B cell (primary cell): ENCODE data around the gene AZI2. TPM values are rescaled to one million over a fixed set of nuclear protein-coding genes. Genes with fewer than 3 reads are reported as not detected.

Source experiments
- ATAC-seq: fragments of 200-7000 bp; cut with Tn5 transposase; one replicate; pipeline ENCODE4 v1.10.0; 2021; ENCODE audit warnings: low read depth, mild to moderate bottlenecking, moderate number of reproducible peaks, moderate library complexity
- CTCF ChIA-PET: fragments of 350-600 bp; sonication (Branson Sonifier 250); formaldehyde crosslinking; loops from one replicate; lab custom pipeline; 2021; ENCODE audit warnings: antibody characterized with exemption, inconsistent platforms; lab: Charles Lee
- POLR2A ChIA-PET: fragments of 350-600 bp; sonication (Branson Sonifier 250); formaldehyde crosslinking; loops from one replicate; lab custom pipeline; 2021; ENCODE audit warnings: antibody characterized with exemption; lab: Charles Lee
- DNase-seq: peaks from one replicate; pipeline ENCODE4 v3.0.0; 2013
- H2AFZ ChIP-seq: 2 replicates; pipeline ENCODE4 v1.6.1; 2012; ENCODE audit warnings: mild to moderate bottlenecking, low read depth, low read length; ENCODE audit not compliant: insufficient read depth, poor library complexity, severe bottlenecking
- H3K27ac ChIP-seq, 2 donors: 1 replicate in 1 of 2; 2 replicates in 1 of 2; pipeline ENCODE4 v1.5.1; 2012 to 2013; ENCODE audit warnings: low read length in 2 of 2, mild to moderate bottlenecking in 2 of 2, moderate library complexity in 1 of 2
- H3K27me3 ChIP-seq, 4 experiments: fragments of 200-600 bp in 1 of 4; sonication (generic) in 1 of 4; replicated peaks in 1 of 4; 1 replicate in 2 of 4; 2 replicates in 2 of 4; pipeline versions ENCODE4 v1.6.1 to v1.7.0; 2013 to 2016; ENCODE audit warnings: low read length in 3 of 4, mild to moderate bottlenecking in 2 of 4, mixed read lengths in 1 of 4, moderate library complexity in 1 of 4; ENCODE audit not compliant: insufficient read depth in 4 of 4, control insufficient read depth in 3 of 4; ENCODE audit errors: control extremely low read depth in 1 of 4
- H3K36me3 ChIP-seq, 2 experiments: replicated peaks in 1 of 2; 1 replicate in 1 of 2; 2 replicates in 1 of 2; pipeline versions ENCODE4 v1.6.1 to v1.7.1; 2013; ENCODE audit warnings: low read length in 1 of 2; ENCODE audit not compliant: insufficient read depth in 2 of 2, control insufficient read depth in 1 of 2; ENCODE audit errors: control extremely low read depth in 1 of 2, extremely low read depth in 1 of 2
- H3K4me1 ChIP-seq, 2 donors: fragments of 200-600 bp in 1 of 2; sonication (generic) in 1 of 2; 1 replicate in 1 of 2; 2 replicates in 1 of 2; pipeline versions ENCODE4 v1.5.1 to v1.6.1; 2013 to 2017; ENCODE audit warnings: low read length in 2 of 2; ENCODE audit not compliant: control insufficient read depth in 2 of 2, insufficient read depth in 2 of 2
- H3K4me2 ChIP-seq: replicated peaks from 2 replicates; pipeline ENCODE3; 2012; ENCODE audit warnings: mild to moderate bottlenecking, low read depth, low read length; ENCODE audit not compliant: poor library complexity, severe bottlenecking
- H3K4me3 ChIP-seq, 5 experiments: fragments of 200-600 bp in 1 of 5; sonication (generic) in 1 of 5; 1 replicate in 3 of 5; 2 replicates in 2 of 5; pipeline versions ENCODE4 v1.5.1 to v1.7.0; 2011 to 2016; ENCODE audit warnings: low read length in 4 of 5, mild to moderate bottlenecking in 4 of 5, low read depth in 2 of 5, control low read depth in 1 of 5, moderate library complexity in 1 of 5; ENCODE audit not compliant: insufficient read depth in 1 of 5; ENCODE audit errors: control extremely low read depth in 1 of 5, extremely low read depth in 1 of 5
- H3K79me2 ChIP-seq: fragments of 200-600 bp; sonication (generic); one replicate; pipeline ENCODE4 v1.6.0; 2016; ENCODE audit warnings: low read length; ENCODE audit not compliant: control insufficient read depth, insufficient read depth
- H3K9ac ChIP-seq: fragments of 200-600 bp; sonication (generic); 2 replicates; pipeline ENCODE4 v1.6.1; 2017; ENCODE audit warnings: mild to moderate bottlenecking, low read length, moderate library complexity
- H3K9me3 ChIP-seq, 3 donors: one replicate each; pipeline versions ENCODE4 v1.6.1 to v1.7.1; 2013; ENCODE audit warnings: low read length in 2 of 3; ENCODE audit not compliant: control insufficient read depth in 2 of 3, insufficient read depth in 1 of 3; ENCODE audit errors: control extremely low read depth in 1 of 3
- H4K20me1 ChIP-seq: 2 replicates; pipeline ENCODE4 v1.6.0; 2012; ENCODE audit warnings: mild to moderate bottlenecking, low read length; ENCODE audit not compliant: insufficient read depth, control insufficient read depth, poor library complexity, severe bottlenecking
- H3K27ac Mint-ChIP-seq: one replicate; pipeline ENCODE4 v1.8.0; 2021; ENCODE audit warnings: mixed read lengths
- H3K27me3 Mint-ChIP-seq: one replicate; pipeline ENCODE4 v1.8.0; 2021; ENCODE audit warnings: mixed read lengths
- H3K4me1 Mint-ChIP-seq: one replicate; pipeline ENCODE4 v1.8.0; 2021; ENCODE audit warnings: mixed read lengths
- H3K4me3 Mint-ChIP-seq: one replicate; pipeline ENCODE4 v1.8.0; 2021; ENCODE audit warnings: mixed read lengths
- H3K9me3 Mint-ChIP-seq: one replicate; pipeline ENCODE4 v1.8.0; 2022; ENCODE audit warnings: mixed read lengths; ENCODE audit not compliant: insufficient read depth
- CTCF ChIP-seq: fragments of 200-600 bp; IDR thresholded peaks from one replicate; pipeline ENCODE4 v1.8.0; 2022; ENCODE audit warnings: antibody characterized with exemption, mild to moderate bottlenecking
- EZH2 ChIP-seq: IDR thresholded peaks from 2 replicates; pipeline ENCODE4 v1.6.1; 2012; ENCODE audit warnings: borderline replicate concordance, low read depth, mild to moderate bottlenecking, moderate library complexity, low read length; ENCODE audit not compliant: insufficient read depth, poor library complexity, severe bottlenecking
- WGBS: methylation state at CpG from one replicate; pipeline ENCODE4 v1.1.5; 2013; ENCODE audit warnings: missing lambda C conversion rate; ENCODE audit not compliant: insufficient coverage; 5-methylcytosine and 5-hydroxymethylcytosine counted together
- intact Hi-C: fragments of 100-400 bp; cut with micrococcal nuclease; formaldehyde crosslinking; loops from one replicate; pipeline ENCODE4 v1.10.0; 2022
- polyA plus RNA-seq: library from polyadenylated mRNA; depleted of rRNA; stranded (reverse); fragments of >200 nt; gene quantifications from 2 replicates; pipeline ENCODE4 v1.2.3, GENCODE V29; 2012
- total RNA-seq, 2 donors: library from RNA; stranded (reverse); fragments of 120-200 nt in 1 of 2; gene quantifications; 1 replicate in 1 of 2; 2 replicates in 1 of 2; pipeline versions ENCODE4 v1.2.3 to v1.2.4, GENCODE V29; 2013 to 2022

AZI2 gene
- total and polyA plus RNA-seq, 2 donors (not counting 1 experiment from before 2014, with no cell fraction given): 7.1 to 21.1 TPM

DNA sequence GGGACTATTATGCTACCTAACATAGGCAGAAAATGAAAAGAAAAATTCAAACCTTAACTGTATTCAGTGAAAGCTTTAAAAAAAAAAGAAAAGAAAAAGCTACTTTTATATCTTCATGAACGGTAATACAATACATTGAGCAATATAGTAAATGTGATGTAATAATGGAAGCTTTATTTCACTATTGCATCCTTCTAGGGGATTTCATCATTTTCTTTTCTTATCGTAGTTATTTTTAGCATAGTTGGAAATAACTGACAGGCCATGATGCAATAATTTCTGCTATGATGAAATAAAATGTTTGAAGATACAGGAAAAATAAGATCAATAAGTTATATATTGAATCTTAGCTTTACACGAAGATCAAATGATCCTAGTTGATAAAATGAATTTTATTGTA lies 40.4 kb downstream of the AZI2 start:
- Mint-ChIP-seq H3K27ac (no peak overlapping the region), H3K4me1 (no peaks in the 10 kb centered on the region)
- H3K4me2 ChIP-seq: no peak overlapping the region

GRCh38 chr3:28301688-28302087 lies 46.9 kb downstream of the AZI2 start:
- H3K9me3 Mint-ChIP-seq: no peaks in the 10 kb centered on the region
- H3K27me3 Mint-ChIP-seq: no peaks in the 10 kb centered on the region
- TF ChIP-seq CTCF (no peak), EZH2 (no peak)
- H3K27ac Mint-ChIP-seq: no peak overlapping the region
- intact Hi-C loops: no loop called here
- no peaks in the 10 kb centered on the region for H3K9me3 ChIP-seq
- no peak overlapping the region for H3K4me3 ChIP-seq
- CTCF ChIA-PET: no interaction called here
- no peak overlapping the region for H3K4me3 Mint-ChIP-seq
- WGBS: 100% methylated on average over 1 of the region's 4 CpGs
- no peak overlapping the region for H3K9ac ChIP-seq
- no peaks in the 10 kb centered on the region for H3K79me2 ChIP-seq
- ATAC-seq (no peak), DNase-seq (no peak)
- H3K4me1 ChIP-seq: no peaks in the 10 kb centered on the region
- H2AFZ ChIP-seq: no peak overlapping the region
- POLR2A ChIA-PET: no interaction called here
- H3K4me1 Mint-ChIP-seq: no peaks in the 10 kb centered on the region
- H4K20me1 ChIP-seq: no peaks in the 10 kb centered on the region
- H3K27ac ChIP-seq: no peak overlapping the region
- H3K27me3 ChIP-seq: no peaks in the 10 kb centered on the region
- no peak overlapping the region for H3K4me2 ChIP-seq
- peaks cover 0 to 1% of the 10 kb centered on the region in 2 experiments for H3K36me3 ChIP-seq

More for the DNA sequence above, 40.4 kb downstream of the AZI2 start:
- Histone ChIP-seq H3K79me2 (no peaks in the 10 kb centered on the region), H3K4me3 (no peak overlapping the region), H3K4me1 (no peaks in the 10 kb centered on the region), H4K20me1 (no peaks in the 10 kb centered on the region), H3K36me3 (no peaks in the 10 kb centered on the region), H3K9me3 (no peaks in the 10 kb centered on the region), H3K27ac (no peak overlapping the region), H3K27me3 (no peaks in the 10 kb centered on the region), H2AFZ (no peak overlapping the region), H3K9ac (no peak overlapping the region)
- TF ChIP-seq CTCF (no peak), EZH2 (no peak)
- no CpG with 5 or more reads among the region's 3 CpGs for WGBS
- ChIA-PET CTCF (interaction anchor here (1.3 to 1.6 kb wide), 2 partner anchors 20 to 596 kb away, joined by 3 to 6 read pairs; no protein-coding TSS in a partner anchor), POLR2A (no interaction called here)
- DNase-seq (no peak), ATAC-seq (no peak)
- intact Hi-C loops: no loop called here
- Mint-ChIP-seq H3K27me3 (no peaks in the 10 kb centered on the region), H3K4me3 (no peak overlapping the region), H3K9me3 (no peaks in the 10 kb centered on the region)
